GM13976 (cell line): Measurements from ENCODE around the gene PRAF2.

Experiments used
- DNase-seq: peaks from one replicate; pipeline ENCODE4 v3.0.0; 2012; ENCODE audit warnings: low spot score
- in situ Hi-C: fragments of 300-500 bp; cut with MboI; formaldehyde crosslinking; loops from one replicate; pipeline ENCODE4 v1.12.0; 2022; ENCODE audit warnings: low sequenced_read_pairs, mixed read lengths, inconsistent platforms; ENCODE audit not compliant: unreplicated experiment
- TF ChIP-seq, protein P1 (sequence below): IDR thresholded peaks from 2 replicates; pipeline ENCODE4 v1.5.1; 2012; ENCODE audit warnings: borderline replicate concordance, mild to moderate bottlenecking; ENCODE audit not compliant: insufficient read depth; ENCODE audit errors: extremely low read depth, missing control alignments, control extremely low read depth

PRAF2 gene

DNA sequence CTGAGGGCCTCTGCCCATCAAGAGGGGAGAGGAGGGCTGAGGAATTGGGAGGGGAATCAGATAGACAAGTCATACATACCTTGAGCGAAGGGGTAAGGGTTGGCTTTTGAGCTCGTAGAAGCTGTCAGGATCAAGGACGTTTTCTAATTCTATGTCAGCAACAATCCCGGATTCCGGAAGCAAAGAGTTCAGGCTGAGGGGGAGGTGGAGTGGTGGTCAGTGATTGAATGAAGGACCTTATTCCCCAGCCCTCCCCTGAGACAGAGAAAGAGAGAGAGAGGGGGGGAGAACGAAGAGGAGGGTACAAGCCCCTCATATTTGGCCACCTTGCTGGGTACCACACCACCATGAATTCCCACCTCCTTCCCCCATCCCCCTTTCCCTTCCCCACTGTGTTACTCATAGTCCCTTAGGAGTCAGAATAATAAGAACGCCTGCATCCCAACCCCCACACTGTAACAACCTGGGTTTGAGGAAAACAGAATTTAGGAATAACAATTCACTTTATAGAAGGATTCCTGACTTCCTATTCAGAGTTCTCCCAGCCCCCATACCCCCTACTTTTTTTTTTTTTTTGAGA is 33.3 kb downstream of the PRAF2 start:
- no peak for DNase-seq
- TF ChIP-seq, protein P1, sequence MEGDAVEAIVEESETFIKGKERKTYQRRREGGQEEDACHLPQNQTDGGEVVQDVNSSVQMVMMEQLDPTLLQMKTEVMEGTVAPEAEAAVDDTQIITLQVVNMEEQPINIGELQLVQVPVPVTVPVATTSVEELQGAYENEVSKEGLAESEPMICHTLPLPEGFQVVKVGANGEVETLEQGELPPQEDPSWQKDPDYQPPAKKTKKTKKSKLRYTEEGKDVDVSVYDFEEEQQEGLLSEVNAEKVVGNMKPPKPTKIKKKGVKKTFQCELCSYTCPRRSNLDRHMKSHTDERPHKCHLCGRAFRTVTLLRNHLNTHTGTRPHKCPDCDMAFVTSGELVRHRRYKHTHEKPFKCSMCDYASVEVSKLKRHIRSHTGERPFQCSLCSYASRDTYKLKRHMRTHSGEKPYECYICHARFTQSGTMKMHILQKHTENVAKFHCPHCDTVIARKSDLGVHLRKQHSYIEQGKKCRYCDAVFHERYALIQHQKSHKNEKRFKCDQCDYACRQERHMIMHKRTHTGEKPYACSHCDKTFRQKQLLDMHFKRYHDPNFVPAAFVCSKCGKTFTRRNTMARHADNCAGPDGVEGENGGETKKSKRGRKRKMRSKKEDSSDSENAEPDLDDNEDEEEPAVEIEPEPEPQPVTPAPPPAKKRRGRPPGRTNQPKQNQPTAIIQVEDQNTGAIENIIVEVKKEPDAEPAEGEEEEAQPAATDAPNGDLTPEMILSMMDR: no peak
- in situ Hi-C loops: no loop called here

DNA sequence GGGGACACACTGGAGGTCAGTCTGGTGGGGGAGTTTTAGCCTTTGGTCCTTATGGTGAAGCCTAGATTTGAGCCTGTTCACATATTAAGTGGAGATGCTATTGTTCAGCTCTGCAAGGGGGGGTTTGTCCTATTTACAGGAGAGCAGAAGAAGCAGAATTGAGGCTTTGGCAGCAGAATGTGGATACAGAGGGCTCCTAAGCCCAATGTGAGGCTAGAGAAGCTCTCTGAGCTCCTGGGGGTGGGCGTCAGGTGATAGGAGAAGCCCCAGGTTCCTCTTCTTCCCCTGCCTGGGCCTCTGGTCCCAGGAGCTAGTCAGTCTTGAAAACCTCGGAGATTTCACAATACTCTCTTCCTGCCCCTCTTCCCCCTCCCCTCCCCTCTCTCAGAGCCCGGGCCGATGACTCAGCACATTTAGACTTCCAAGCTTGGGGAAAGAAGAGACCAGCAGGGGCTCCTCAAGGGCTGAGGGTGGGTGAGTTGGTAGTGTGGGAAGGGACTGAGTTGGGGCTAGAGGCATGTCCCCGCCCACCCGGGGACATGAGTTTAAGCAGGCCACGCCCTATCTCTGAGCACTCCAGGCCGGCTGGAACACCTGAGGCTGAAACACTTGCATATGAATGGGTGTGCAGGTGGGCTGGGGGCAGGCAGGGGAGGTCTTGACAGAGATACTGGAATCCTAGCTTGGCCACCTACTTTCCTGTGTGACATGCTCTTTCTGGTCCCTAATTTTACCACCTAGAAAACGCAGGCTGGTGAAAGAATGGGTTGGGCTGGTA is 34.0 kb downstream of the PRAF2 start:
- TF ChIP-seq, protein P1: no peak
- no peak for DNase-seq
- in situ Hi-C loops: no loop called here

DNA sequence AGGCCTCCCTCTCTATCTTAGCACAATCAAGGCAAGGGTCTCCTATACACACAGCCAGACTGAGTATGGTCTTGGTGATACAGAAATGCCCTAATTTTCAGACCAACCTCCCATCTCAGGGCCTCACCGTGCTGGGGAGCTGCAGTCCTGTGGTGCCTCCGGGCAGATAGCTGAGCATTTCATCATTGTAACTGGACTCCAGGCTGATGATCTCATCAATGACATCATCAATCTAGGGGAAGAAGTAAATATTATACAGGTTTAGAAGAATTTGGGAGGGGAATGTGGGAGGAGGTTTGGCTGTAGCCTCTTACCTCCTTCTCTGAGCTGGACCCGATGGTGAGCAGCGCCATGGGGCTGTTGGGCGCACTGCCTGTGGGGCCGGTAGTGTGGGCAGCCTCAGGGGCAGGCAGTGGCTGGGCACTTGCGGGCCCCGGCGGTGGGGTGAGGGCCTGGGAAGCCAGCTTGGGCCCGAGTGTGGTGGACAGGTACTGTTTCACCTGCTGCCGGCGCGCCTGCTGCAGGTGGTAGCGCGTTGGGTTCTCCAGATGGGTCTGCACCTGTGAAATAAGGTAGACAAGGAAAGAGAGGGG is 35.8 kb downstream of the PRAF2 start:
- DNase-seq: no peak
- in situ Hi-C loops: no loop called here
- TF ChIP-seq, protein P1: no peak

DNA sequence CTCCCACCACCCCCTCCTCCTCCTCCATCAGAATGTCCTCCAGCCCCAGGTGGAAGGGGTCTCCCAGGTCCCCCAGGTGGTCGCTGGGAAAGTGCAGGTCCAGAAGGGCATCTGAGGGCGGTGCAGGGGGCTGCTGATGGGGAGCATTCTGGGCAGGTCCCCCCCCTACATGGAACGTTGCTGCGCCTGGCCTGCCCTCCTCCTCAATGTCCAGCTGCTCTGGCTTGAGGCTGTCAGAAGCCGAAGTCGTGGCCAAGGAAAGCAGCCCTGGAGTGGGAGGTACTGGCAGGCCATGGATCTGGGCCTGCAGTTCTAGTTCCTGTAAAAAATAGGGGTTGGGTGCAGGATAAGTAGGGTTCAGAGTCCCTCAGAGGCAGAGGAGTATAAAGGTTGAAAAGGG is 43.5 kb downstream of the PRAF2 start:
- in situ Hi-C loops: no loop called here
- TF ChIP-seq, protein P1: no peak
- no peak for DNase-seq

DNA sequence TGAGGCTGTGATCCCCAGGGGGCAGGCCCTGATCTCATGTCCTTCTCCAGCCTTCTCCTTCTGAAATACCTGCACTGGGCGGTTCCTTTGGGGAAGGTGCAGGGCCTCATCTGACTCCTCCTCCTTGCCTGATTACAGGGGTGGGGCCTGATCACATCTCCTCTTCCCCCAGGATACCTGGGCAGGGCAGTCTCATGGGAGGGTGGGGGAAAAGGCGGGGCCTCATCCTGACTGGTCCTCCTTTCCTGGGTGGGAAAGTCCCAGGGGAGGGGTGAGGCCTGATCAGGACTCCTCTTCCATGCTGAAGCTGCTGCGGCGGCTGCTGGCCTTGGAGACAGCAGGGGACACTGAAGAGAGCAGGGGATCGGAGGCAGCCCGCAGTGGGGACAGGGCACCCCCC is 43.9 kb downstream of the PRAF2 start:
- TF ChIP-seq, protein P1: no peak
- in situ Hi-C loops: no loop called here
- DNase-seq: no peak
